Measurements from ENCODE around the gene ARID3C.

ARID3C gene

DNA sequence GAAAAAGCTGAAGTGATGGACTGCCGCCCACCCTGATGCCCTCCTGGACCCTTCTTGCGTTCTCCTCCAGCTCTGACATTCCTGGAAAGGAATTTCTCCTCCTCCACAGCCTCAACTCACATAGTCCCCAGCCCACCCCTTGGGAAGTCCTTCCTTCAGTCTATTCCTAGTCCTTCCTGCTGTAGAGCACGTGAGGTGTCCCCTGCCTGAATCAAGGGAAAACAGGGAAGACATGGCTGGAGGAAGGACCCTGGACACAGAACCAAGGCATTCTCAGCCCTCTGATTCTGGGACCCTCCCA, 3.7 kb downstream of the ARID3C start:
- no peak for DNase-seq

GRCh38 chr9:34624475-34625185, 4.2 kb downstream of the ARID3C start:
- DNase-seq, result no peak

DNA sequence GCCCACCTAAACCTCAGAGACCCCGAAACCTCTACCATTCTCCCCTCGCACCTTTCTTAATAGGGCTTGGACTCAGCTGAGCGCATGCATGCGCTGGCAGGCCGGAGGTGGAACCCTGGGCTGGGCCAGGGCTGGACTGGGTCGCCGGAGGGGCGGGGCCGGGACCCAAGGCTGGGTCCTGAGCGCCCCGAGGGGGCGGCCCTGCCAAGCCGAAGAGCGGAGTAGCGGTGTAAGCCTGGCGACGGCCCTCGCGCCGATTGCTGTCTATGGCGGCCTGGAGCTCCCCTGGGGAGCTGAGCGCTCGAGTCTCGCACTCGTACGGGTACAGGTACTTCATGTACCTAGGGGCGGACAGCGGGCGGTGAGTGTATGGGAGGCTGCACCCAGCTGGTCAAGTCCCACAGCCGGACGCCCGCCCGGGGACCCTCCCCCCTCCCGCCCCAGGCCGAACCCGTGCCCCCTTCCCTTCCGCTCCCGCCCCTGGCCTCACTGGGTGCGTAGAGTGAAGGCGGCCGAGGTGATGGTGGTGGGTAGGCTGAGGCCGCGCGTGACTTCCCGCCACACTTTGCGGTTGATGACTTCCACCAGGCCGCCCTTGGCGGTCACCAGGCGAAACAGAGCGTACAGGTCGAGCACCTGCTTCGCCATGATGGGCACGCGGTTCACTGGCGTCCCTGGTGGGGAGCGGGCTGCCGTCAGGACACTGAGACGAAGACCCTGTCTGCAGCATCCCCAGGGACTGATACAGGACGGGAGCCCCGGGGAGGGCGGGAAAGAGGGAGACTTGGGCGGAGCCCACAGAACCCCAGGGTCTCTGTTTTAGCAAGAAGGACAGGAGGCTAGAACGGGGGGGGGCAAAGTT, 5.3 kb downstream of the ARID3C start:
- DNase-seq, result no peak

DNA sequence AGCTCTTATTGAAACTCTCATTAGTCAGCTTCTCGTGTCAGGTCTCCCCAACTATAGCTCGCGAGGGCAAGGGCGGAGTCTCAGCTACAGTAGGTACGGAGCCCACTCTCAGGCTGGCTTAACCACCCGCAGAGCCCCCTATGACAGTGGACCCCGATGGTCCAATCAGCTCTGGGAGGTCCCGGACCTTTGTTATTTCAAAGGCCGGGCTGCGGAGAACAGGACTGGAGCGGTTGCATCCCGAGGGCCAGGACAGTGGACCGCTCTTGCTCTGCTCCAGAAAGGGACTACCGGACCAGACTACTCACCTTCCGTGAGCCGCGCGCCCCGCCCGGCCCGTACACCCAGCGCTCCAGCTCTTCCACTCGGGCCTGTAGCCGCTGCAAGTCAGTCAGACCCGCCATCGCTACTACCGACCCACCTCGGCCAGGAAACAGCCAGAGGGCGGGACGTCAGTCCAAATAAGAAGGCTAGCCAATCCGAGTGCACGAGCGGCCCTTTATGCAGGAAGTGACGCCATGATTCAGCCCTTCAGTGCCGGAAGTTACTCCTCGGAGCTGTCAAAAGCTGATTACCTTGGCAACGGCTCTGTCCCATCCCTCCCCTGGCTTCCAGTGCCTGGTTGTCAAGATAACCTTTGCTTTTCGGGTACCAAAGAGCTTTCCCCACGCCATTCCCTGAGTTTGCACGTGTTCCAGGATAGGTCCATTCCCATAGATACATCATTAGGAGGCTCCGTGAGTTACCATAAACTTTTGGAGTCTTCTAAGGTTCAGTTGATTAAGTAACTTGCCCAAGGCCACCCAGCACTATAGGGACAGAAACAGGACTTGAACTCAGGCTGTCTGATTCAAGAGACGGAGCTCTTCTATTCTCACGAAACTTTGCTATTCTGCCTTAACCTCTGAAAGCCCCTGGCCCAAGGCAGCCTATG, 8.5 kb downstream of the ARID3C start, which contains the start of gene DCTN3:
Gene DCTN3 (minus strand): TSS at position 435 of the 934 bp plus-strand sequence. CDS start 31 bp downstream, at position 404.
- peak; percentile 97 for DNase-seq

DNA sequence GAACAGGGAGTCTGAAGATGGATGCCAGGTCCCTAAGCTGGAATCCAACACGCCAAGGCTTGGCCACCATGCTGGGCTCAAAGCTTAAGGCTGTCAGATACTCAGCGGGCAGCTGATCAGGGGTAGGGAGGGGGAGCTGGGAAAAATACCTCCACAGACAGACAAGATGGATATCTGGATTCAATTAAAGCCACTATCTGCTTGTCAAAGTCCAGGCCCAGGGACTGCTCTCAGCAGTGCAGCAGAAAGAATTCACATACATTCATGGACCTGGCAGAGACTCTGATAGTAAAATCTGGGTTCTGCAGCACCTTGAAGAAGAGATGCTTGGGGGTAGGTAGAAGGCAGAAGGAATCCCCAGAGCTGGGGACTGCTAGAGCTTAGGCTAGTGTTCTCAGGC, 13.7 kb downstream of the ARID3C start:
- no peak for DNase-seq

DNA sequence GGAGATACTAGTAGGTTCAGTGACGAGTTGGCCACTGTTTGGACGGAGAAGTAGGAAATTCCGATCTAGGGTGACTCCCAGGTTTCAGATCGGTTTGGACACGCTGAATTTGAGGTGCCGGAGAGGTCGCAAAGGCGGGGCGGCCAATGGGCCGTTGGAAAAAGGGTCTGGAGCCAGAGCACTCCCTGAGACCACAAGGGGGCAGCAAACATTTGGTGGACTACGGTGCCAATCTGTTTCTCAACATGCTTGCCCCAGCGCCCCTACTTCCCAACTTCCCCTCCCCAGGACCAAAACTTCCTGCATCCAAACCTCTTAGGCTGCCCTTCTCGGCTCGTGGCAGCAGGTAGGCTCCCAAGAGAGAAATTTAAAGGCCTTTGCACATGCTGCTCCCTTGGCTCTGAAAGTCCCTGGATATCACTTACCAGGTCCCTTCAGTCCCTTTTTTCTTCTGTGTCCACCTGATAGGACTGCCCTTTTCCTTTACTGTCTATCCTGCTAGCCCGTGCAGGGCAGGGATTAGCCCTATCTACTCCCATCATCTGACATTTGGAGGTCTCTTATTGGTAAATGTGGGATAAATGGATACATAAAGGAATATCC, 16.0 kb downstream of the ARID3C start:
- peak; percentile 65 for DNase-seq

GRCh38 chr9:34611811-34612787, 16.8 kb downstream of the ARID3C start, which contains the start of gene RPP25L:
Gene RPP25L (minus strand): TSS chr9:34612097. CDS start chr9:34611296, 801 bp downstream.
- peak; percentile 29 for DNase-seq

DNA sequence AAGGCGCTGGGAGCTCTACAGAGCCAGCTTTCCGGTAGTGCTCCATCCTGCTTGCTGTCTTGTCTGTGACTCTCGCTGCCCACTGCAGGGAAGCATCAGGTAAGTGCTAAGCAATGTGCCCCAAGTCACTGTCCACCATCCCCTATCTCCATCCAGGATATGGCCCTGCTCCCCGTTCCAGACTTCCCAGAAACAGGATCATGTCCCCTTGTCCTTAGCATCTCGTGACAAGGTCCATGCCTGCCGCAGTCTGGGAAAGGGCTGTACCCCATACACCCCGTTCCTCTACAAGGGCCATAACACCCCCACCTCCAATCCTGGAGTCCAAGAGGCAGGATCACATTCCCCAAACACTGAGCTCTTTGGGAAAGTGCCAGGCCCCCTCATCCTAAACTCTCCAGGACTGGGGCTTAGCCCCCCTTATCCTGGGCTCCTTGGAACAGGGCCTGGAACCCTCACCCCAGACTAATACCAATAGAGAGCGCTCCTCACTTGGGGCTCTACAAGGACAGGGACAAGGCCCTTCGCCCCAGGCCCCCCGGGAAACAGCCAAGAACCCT, 17.5 kb downstream of the ARID3C start:
- DNase-seq, result no peak

- DNase-seq, result no peak
These were observed 18.2 kb downstream of the ARID3C start for GRCh38 chr9:34610434-34611206.

DNA sequence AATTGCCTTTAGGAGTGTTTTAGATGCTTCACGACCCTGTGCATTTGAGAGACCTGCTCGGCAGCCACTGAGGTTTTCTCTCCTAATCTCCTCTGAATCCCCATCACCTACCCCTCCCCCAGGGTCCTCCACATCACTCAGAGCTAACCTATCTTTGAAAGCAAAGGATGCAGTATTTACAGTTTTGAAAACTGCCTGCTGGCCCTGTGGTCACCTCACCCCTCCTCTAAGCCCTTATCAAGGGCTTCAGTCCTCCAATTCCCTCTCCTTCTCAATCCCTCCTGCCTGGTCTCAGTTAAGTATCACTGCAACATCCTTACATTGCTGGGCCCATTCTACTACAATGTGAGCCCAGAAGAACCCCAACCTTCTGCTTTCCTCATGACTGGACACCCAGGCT, 21.5 kb downstream of the ARID3C start:
- DNase-seq, result no peak

DNA sequence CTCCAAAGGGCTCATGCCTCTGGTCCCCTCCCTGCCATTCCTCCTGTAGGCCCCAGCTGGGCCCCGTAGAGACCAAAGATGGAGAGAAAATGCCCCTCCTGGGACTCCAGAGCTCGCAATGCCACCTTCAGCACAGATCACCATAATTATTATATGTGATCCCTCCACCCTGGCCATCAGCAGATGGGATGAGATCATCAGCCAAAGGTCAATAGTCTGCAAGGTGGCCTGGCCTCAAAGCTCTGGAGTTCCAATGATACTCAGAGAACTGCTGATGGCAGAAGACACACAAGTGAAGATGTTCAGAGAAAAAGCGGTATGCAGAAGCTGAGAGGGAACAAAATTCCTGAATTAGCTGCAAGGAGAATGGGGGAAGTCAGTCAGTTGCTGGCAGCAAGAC, 22.0 kb downstream of the ARID3C start:
- no peak for DNase-seq

GRCh38 chr9:34606190-34606589, 22.7 kb downstream of the ARID3C start:
- DNase-seq, result no peak

- DNase-seq, result peak; percentile 48
These were observed 25.1 kb downstream of the ARID3C start for GRCh38 chr9:34603610-34604231.

- DNase-seq, result no peak
These were observed 26.8 kb downstream of the ARID3C start for GRCh38 chr9:34601937-34602573.

GRCh38 chr9:34600908-34601307, 28.0 kb downstream of the ARID3C start:
- DNase-seq, result no peak

DNA sequence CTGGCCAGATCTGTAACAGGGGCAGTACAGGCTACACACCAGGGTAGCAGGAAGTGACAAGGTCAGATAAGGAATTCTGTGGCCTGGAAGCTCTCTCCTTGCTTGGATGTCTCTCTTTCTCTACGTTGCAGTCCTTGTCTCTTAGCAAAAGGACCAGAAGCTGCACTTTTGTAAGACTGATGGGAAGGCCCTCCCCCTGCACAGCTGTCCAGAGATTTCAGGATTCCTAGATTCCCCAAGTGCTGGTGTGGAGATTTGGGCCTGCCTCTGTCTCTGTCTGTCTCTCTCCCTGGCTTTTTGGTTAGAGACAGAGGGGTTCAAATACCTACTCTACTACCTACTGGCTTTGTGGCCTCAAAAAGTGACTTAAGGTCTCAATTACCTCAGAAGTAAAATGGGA, 29.3 kb downstream of the ARID3C start:
- no peak for DNase-seq

DNA sequence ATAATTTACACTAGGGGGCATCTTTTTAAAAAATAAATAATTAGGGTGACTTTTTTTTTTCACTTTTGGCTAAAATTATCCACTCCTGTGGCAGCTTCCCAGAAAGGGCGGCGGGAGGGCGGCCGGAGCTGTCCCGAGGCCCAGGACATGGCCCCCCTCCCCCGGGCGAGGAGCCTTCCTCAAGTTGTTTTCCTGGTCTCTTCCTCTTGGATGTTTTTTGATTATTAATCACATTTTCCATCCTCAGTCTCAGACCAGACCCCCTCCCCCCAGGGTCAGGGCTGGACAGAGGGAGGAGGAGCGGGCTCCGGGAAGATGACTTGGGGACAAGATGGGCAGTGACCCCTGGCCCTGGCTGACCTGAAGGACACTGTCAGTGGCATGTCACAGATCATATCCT, 34.7 kb downstream of the ARID3C start:
- no peak for DNase-seq

DNA sequence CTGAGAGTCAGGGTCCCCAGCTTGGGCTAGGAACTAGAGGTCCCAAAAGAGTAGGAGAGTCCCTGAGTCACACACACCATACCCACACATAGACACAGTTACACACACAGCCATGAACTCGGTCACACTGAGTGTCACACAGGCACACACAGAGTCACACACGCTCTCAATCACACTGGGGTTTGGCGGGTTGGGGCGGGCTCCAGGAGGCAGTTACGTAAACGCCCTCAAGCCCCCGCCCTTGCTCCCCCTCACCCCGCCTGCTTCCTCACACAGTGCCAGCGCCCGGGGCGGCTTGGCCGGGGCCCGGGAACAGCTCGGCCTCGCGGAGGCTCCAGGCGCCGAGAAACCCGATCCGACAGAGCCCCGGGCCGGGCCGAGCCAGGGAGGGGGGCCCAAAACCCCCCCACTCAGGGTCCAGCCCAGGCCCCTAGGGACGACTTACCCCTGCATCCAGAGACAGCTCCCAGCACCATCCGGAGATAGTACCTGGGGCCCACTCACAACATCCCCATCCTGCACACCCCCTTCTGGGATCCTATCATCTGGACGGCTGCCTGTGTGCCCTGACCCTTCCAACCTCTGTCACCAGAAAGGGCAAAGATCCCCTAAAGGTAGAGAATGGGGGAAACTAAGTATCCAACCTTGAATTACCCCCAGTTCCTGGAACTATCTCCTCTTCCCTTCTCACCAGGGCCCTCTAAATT, 35.8 kb downstream of the ARID3C start:
- DNase-seq, result no peak

Measured in kidney glomerular epithelial cell (primary cell).